Nephron (organoid): ENCODE measurements around the gene CASP5.
"Not testable (repeated sequence)": the region's sequence is repeated elsewhere in the genome, so short reads cannot be mapped to it uniquely, and the experiment has no call there.

Source experiments
- H3K27ac Mint-ChIP-seq, 3 experiments: 2 replicates each; pipeline ENCODE4 v1.8.0; 2020; ENCODE audit warnings: mixed read lengths in 3 of 3, mild to moderate bottlenecking in 2 of 3, moderate library complexity in 1 of 3
- H3K27me3 Mint-ChIP-seq: 2 replicates; pipeline ENCODE4 v1.8.0; 2021; ENCODE audit warnings: low read depth, mild to moderate bottlenecking, moderate library complexity, mixed read lengths
- H3K36me3 Mint-ChIP-seq: 2 replicates; pipeline ENCODE4 v1.8.0; 2020; ENCODE audit warnings: low read depth, mixed read lengths
- H3K4me1 Mint-ChIP-seq: 2 replicates; pipeline ENCODE4 v1.8.0; 2020; ENCODE audit warnings: mixed read lengths
- H3K4me3 Mint-ChIP-seq, 3 experiments: 2 replicates each; pipeline ENCODE4 v1.8.0; 2020; ENCODE audit warnings: mild to moderate bottlenecking in 3 of 3, mixed read lengths in 3 of 3, moderate library complexity in 2 of 3
- H3K9me3 Mint-ChIP-seq: 2 replicates; pipeline ENCODE4 v1.8.0; 2020; ENCODE audit warnings: mixed read lengths
- TF ChIP-seq, protein P1 (sequence below), 3 experiments: fragments of 200-600 bp; sonication (generic); IDR thresholded peaks; one replicate each; pipeline ENCODE4 v1.5.0; 2021; ENCODE audit warnings: antibody characterized with exemption in 3 of 3; ENCODE audit not compliant: unreplicated experiment in 3 of 3

CASP5 gene

DNA sequence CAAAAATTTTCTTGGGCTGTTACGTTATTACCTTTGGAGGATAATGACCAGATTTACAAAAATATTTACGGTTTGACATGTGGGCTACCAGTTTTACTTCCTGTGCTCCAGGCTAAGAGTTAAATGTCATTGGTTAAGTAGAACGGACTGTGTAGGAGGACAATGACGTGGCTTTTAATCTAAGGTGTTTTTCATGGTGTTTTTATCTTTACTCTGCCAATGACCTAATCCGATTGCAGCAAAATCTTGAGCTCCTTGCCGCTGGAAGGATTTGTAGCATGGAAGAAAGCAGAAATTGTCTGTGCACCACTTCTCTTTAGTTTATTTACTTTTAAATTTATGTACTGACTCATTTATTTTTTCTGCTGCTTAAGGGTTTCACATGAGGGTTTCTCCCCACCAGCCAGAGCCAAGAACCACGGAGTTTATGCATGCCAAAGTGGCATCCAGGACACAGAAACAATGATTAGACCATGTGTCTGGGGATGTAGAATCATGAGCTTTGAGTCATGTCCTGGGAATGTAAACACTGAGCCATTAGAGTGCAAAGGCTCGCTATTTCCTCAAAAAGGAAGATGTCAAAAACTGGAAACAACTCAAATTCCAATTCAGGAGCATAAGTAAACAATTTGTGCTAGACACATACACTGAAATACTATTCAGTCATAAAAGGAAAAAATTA lies 24.1 kb upstream of the CASP5 start:
- TF ChIP-seq, protein P1, sequence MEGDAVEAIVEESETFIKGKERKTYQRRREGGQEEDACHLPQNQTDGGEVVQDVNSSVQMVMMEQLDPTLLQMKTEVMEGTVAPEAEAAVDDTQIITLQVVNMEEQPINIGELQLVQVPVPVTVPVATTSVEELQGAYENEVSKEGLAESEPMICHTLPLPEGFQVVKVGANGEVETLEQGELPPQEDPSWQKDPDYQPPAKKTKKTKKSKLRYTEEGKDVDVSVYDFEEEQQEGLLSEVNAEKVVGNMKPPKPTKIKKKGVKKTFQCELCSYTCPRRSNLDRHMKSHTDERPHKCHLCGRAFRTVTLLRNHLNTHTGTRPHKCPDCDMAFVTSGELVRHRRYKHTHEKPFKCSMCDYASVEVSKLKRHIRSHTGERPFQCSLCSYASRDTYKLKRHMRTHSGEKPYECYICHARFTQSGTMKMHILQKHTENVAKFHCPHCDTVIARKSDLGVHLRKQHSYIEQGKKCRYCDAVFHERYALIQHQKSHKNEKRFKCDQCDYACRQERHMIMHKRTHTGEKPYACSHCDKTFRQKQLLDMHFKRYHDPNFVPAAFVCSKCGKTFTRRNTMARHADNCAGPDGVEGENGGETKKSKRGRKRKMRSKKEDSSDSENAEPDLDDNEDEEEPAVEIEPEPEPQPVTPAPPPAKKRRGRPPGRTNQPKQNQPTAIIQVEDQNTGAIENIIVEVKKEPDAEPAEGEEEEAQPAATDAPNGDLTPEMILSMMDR (IDR thresholded peaks at IDR 0.05; ENCODE audit: unreplicated experiment in 3 of 3): no peak
- H3K4me3 Mint-ChIP-seq: no peak overlapping the region
- H3K36me3 Mint-ChIP-seq: no peaks in the 10 kb centered on the region
- H3K4me1 Mint-ChIP-seq: peaks cover 4% of the 10 kb centered on the region
- no peaks in the 10 kb centered on the region for H3K9me3 Mint-ChIP-seq
- H3K27me3 Mint-ChIP-seq: peaks cover 3% of the 10 kb centered on the region
- H3K27ac Mint-ChIP-seq: no peak overlapping the region

DNA sequence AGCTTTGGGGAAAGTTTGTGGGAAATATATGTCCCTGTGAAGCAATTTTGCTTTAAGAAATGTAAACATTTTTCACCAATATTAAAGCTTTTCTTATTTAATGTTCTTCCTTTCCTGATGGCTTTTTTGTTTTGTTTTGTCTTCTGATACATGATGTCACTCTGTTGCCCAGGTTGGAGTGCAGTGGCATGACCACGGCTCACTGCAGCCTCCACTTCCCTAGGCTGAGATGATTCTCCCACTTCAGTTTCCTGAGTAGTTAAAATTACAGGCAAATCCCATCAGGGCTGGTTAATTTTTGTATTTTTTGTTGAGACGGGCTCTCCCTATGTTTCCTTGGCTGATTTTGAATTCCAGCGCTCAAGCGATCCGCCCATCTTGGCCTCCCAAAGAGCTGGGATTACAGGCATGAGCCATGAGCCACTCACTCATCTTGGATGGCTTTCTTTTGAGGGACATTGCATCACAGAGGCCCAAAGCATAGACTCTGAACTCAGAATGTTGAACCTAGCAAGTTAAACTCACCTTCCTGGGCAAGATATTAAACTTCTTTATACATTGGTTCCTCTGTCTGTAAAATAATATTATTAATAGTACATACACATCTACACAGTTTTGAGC lies 22.8 kb upstream of the CASP5 start:
- Mint-ChIP-seq H3K36me3 (no peaks in the 10 kb centered on the region), H3K9me3 (no peaks in the 10 kb centered on the region), H3K4me1 (peaks cover 4% of the 10 kb centered on the region), H3K4me3 (no peak overlapping the region), H3K27me3 (peaks cover 3% of the 10 kb centered on the region), H3K27ac (no peak overlapping the region)
- TF ChIP-seq, protein P1 (IDR thresholded peaks at IDR 0.05; ENCODE audit: unreplicated experiment in 3 of 3): no peak

DNA sequence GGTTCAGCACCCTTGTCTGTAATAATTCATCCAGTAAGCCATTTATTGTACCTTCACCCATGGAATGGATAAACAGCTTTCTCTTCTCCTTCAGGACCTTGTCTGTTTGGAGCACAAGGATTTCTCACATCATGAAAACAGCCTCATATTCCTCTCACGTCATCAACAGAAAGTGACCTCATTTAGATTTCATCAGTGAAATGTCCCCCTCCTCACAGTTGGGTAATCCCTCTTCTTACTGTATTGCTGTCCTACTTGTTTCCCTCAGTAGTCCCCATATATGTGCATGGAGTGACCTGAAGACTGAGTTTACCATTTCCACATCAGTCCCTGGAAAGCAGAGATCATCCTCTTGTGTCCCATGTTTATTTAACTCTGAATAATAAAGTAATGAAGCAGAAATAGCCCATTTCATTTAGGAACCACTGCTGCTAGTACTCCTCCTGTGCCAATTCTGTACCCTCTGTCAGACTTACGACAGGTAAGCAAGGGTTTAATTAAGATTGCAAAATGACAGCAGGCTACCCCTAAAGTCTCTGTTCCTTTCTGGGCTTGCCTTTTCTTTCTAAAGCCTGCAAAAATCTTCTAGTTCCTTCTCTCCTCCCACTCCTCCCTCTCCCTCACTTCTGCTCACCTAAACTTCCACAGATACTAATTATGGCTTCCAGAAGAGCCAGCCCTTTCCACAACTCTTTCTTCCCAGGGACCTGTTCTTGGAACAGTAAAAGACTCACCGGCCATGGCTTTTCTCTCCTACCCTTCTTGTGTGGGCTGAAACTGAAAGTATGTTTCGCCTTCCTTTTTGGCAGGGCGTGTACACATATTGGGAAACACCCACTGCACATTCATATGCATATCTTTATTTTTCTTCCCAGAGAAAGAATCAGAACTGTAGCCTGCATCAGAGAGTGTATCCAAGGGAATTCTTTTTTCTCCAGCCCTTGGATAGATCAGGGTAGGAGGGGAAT lies 21.9 kb upstream of the CASP5 start, which contains the start of gene CARD16:
CARD16 (minus strand) TSS at position 779 of the 968 bp plus-strand sequence; CDS start at position 741, 38 bp downstream.
- peak within 1 kb of the TSS in 2 of 3 experiments; percentile 70 to 76 for H3K4me3 Mint-ChIP-seq
- H3K27me3 Mint-ChIP-seq, H3K36me3 Mint-ChIP-seq, H3K4me1 Mint-ChIP-seq, H3K9me3 Mint-ChIP-seq: not testable (repeated sequence)
- peak within 1 kb of the TSS in 2 of 3 experiments; percentile 60 to 81 for H3K27ac Mint-ChIP-seq

DNA sequence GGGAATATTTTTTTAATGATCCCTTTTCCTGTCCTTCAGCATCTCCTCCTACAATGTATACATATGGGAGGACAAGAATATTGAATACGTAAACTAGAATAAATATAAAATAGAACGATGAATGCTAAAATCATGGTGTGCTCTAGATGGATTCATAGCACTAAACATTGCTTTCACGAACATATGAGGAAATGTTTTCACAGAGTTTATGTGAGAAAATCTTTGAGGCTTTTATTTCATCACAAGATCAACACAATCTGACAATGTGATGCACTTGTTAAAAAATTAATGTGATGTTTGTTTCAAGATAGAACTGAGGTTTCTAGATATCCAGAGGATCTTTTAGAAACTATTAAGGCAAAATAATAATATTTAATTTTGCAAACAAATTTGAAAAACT lies 19.2 kb upstream of the CASP5 start:
- Mint-ChIP-seq H3K36me3 (no peaks in the 10 kb centered on the region), H3K4me1 (peaks cover 4% of the 10 kb centered on the region), H3K27ac (no peak overlapping the region), H3K27me3 (peaks cover 2% of the 10 kb centered on the region), H3K9me3 (no peaks in the 10 kb centered on the region), H3K4me3 (no peak overlapping the region)
- TF ChIP-seq, protein P1 (IDR thresholded peaks at IDR 0.05; ENCODE audit: unreplicated experiment in 3 of 3): no peak

DNA sequence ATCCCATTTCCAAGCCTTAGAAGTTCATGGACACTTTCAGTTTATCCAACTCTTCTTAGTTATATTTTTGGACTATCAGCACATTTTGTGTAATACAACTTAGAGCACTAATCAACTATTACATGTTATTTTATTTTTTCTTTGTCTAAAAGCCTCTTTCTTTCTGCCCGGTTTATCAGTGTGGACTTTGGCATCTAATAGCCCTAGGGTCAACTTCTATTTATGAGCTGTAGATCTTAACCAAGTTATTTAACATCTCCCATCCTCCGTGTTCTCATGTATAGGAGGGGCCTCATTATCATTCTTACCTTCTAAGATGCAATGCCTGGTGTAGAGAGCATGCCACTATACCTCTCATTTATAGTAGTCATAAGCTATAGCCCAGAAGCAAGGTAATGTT lies 17.7 kb upstream of the CASP5 start:
- TF ChIP-seq, protein P1 (IDR thresholded peaks at IDR 0.05; ENCODE audit: unreplicated experiment in 3 of 3): no peak
- no peaks in the 10 kb centered on the region for H3K36me3 Mint-ChIP-seq
- H3K4me3 Mint-ChIP-seq: no peak overlapping the region
- H3K9me3 Mint-ChIP-seq: peaks cover 5% of the 10 kb centered on the region
- peaks cover 4% of the 10 kb centered on the region for H3K4me1 Mint-ChIP-seq
- H3K27ac Mint-ChIP-seq: no peak overlapping the region
- no peaks in the 10 kb centered on the region for H3K27me3 Mint-ChIP-seq
